Measurements from ENCODE around the gene PLB1.
"Not testable (repeated sequence)": the region's sequence is repeated elsewhere in the genome, so short reads cannot be mapped to it uniquely, and the experiment has no call there.

Gene PLB1

GRCh38 chr2:28538652-28539051, 42.8 kb downstream of the PLB1 start:
- DNase-seq = no peak

GRCh38 chr2:28539118-28539541, 43.3 kb downstream of the PLB1 start:
- DNase-seq = no peak

- DNase-seq = no peak
These were observed 47.6 kb downstream of the PLB1 start for GRCh38 chr2:28543316-28544035.

GRCh38 chr2:28544036-28544346, 48.1 kb downstream of the PLB1 start:
- DNase-seq = no peak

GRCh38 chr2:28544405-28544921, 48.6 kb downstream of the PLB1 start:
- no peak for DNase-seq

GRCh38 chr2:28544922-28545589, 49.2 kb downstream of the PLB1 start:
- no peak for DNase-seq

- DNase-seq = no peak
These were observed 49.8 kb downstream of the PLB1 start for GRCh38 chr2:28545590-28546200.

- no peak for DNase-seq
These were observed 50.4 kb downstream of the PLB1 start for GRCh38 chr2:28546242-28546641.

- no peak for DNase-seq
These were observed 51.5 kb downstream of the PLB1 start for GRCh38 chr2:28547223-28547860.

GRCh38 chr2:28547906-28548600, 52.2 kb downstream of the PLB1 start:
- no peak for DNase-seq

GRCh38 chr2:28550345-28550744, 54.5 kb downstream of the PLB1 start:
- not testable (repeated sequence) for DNase-seq

GRCh38 chr2:28552045-28552823, 56.4 kb downstream of the PLB1 start:
- no peak for DNase-seq

- no peak for DNase-seq
These were observed 60.4 kb downstream of the PLB1 start for GRCh38 chr2:28556303-28556702.

- no peak for DNase-seq
These were observed 61.7 kb downstream of the PLB1 start for GRCh38 chr2:28557389-28558131.

GRCh38 chr2:28558158-28558820, 62.4 kb downstream of the PLB1 start:
- DNase-seq = no peak

GRCh38 chr2:28558918-28559317, 63.1 kb downstream of the PLB1 start:
- no peak for DNase-seq

GRCh38 chr2:28563869-28564268, 68.0 kb downstream of the PLB1 start:
- no peak for DNase-seq

GRCh38 chr2:28564346-28564745, 68.5 kb downstream of the PLB1 start:
- no peak for DNase-seq

GRCh38 chr2:28565033-28565432, 69.2 kb downstream of the PLB1 start:
- DNase-seq = no peak

GRCh38 chr2:28565720-28566295, 69.9 kb downstream of the PLB1 start:
- no peak for DNase-seq
